Kidney (tissue), 14 donors: ENCODE results near the gene CAMTA1. TPM values are rescaled to one million over a fixed set of nuclear protein-coding genes. Genes with fewer than 3 reads are reported as not detected.

Experiments used
- DNase-seq, 5 donors: peaks; one replicate each; pipeline ENCODE4 v3.0.0-alpha.2; 2013 to 2020
- FAIRE-seq: peaks from 2 replicates; lab custom pipeline; 2012; peaks lifted over from hg19 to GRCh38; lab: Jason Lieb, UNC
- H3K27ac ChIP-seq, 2 donors: one replicate each; pipeline ENCODE4 v1.7.0; 2013; ENCODE audit warnings: low read depth in 2 of 2, low read length in 2 of 2, inconsistent platforms in 1 of 2
- H3K27me3 ChIP-seq: one replicate; pipeline ENCODE4 v1.7.1; 2013; ENCODE audit warnings: low read length, inconsistent platforms; ENCODE audit not compliant: control insufficient read depth, insufficient read depth
- H3K36me3 ChIP-seq, 3 donors: one replicate each; pipeline versions ENCODE4 v1.7.0 to v1.7.1; 2013; ENCODE audit warnings: low read length in 3 of 3, control low read depth in 1 of 3, inconsistent platforms in 1 of 3; ENCODE audit not compliant: insufficient read depth in 3 of 3, control insufficient read depth in 2 of 3
- H3K4me1 ChIP-seq, 3 donors: one replicate each; pipeline versions ENCODE4 v1.7.0 to v1.7.1; 2013; ENCODE audit warnings: low read length in 3 of 3, inconsistent platforms in 1 of 3, low read depth in 1 of 3; ENCODE audit not compliant: control insufficient read depth in 2 of 3, insufficient read depth in 2 of 3
- H3K4me3 ChIP-seq, 3 donors: one replicate each; pipeline versions ENCODE4 v1.7.0 to v1.8.1; 2013; ENCODE audit warnings: low read length in 3 of 3, control low read depth in 1 of 3, inconsistent platforms in 1 of 3
- H3K9ac ChIP-seq, 3 donors: one replicate each; pipeline versions ENCODE4 v1.7.0 to v1.7.1; 2013; ENCODE audit warnings: low read length in 3 of 3, control low read depth in 1 of 3, inconsistent platforms in 1 of 3
- H3K9me3 ChIP-seq, 3 donors: one replicate each; pipeline versions ENCODE4 v1.7.0 to v1.7.1; 2013; ENCODE audit warnings: low read length in 3 of 3, control low read depth in 1 of 3, inconsistent platforms in 1 of 3; ENCODE audit not compliant: control insufficient read depth in 2 of 3, insufficient read depth in 1 of 3
- CTCF ChIP-seq: IDR thresholded peaks from 3 replicates; pipeline ENCODE4 v1.5.1; 2012; ENCODE audit warnings: mild to moderate bottlenecking, moderate library complexity, borderline replicate concordance; ENCODE audit not compliant: insufficient read depth; ENCODE audit errors: extremely low read depth
- intact Hi-C: fragments of 100-400 bp; cut with DNase I; formaldehyde crosslinking; loops from one replicate; pipeline ENCODE4 v1.11.1; 2022
- polyA plus RNA-seq: library from polyadenylated mRNA; stranded (reverse); fragments of 350-450 nt; fragmentation: Illumina TruSeq; extraction: RNeasy Lipid Tissue Mini Kit (QIAGEN cat#74804); gene quantifications from one replicate; pipeline ENCODE4 v1.2.3, GENCODE V29; 2014; ENCODE audit warnings: low read depth, low replicate concordance; ENCODE audit not compliant: insufficient read depth
- total RNA-seq: library from RNA; stranded (reverse); fragmentation: NEBNext Ultra II Directional; extraction: Animal tissue kit (Norgen Biotek cat#: 25700); gene quantifications from one replicate; pipeline ENCODE4 v1.2.1, GENCODE V29; 2021
- donor health status: control.
- donor health status: control.
- donor health status: control.
- donor health status: control.
- donor health status: control.
- donor health status: DM: yes; HTN: yes; CAD: no.
- donor health status: Normal renal cell carcinoma (clear cell type).

The CAMTA1 gene
- total and polyA plus RNA-seq, 2 donors from 2014 or later = 79.0 to 170 TPM

GRCh38 chr1:7485086-7485780 lies 700.0 kb downstream of the CAMTA1 start:
- no peak for FAIRE-seq
- no peak for TF ChIP-seq CTCF
- DNase-seq = no peak
- intact Hi-C loops = no loop called here
- Histone ChIP-seq H3K27me3 (no peaks in the 10 kb centered on the region), H3K9ac (no peak overlapping the region), H3K4me1 (no peaks in the 10 kb centered on the region), H3K9me3 (no peaks in the 10 kb centered on the region), H3K36me3 (no peaks in the 10 kb centered on the region), H3K4me3 (no peak overlapping the region), H3K27ac (no peak overlapping the region)

GRCh38 chr1:7485826-7486225 lies 700.6 kb downstream of the CAMTA1 start:
- DNase-seq (no peak), FAIRE-seq (no peak)
- Histone ChIP-seq H3K4me1 (no peaks in the 10 kb centered on the region), H3K9ac (no peak overlapping the region), H3K36me3 (no peaks in the 10 kb centered on the region), H3K4me3 (no peak overlapping the region), H3K27ac (no peak overlapping the region), H3K9me3 (no peaks in the 10 kb centered on the region), H3K27me3 (no peaks in the 10 kb centered on the region)
- no peak for TF ChIP-seq CTCF
- intact Hi-C loops = no loop called here

GRCh38 chr1:7487766-7488474 lies 702.7 kb downstream of the CAMTA1 start:
- H3K9ac ChIP-seq = no peak overlapping the region
- no peak for TF ChIP-seq CTCF
- DNase-seq (peak in 3 of 5 donors; percentile 65 to 68 (median 67)), FAIRE-seq (no peak)
- intact Hi-C loops = no loop called here
- H3K27ac ChIP-seq = no peak overlapping the region
- H3K4me1 ChIP-seq = peaks cover 0 to 11% (median 0%) of the 10 kb centered on the region in 3 donors
- H3K9me3 ChIP-seq = no peaks in the 10 kb centered on the region
- no peak overlapping the region for H3K4me3 ChIP-seq
- H3K36me3 ChIP-seq = no peaks in the 10 kb centered on the region
- H3K27me3 ChIP-seq = no peaks in the 10 kb centered on the region
